Activated CD8-positive, alpha-beta T cell treated with anti-CD3 and anti-CD28 coated beads for 36 hours (primary cell): ENCODE measurements around the gene CDK5RAP3. TPM values are rescaled to one million over a fixed set of nuclear protein-coding genes. Genes with fewer than 3 reads are reported as not detected.

Source experiments
- ATAC-seq: fragments of 200-7000 bp; cut with Tn5 transposase; one replicate; pipeline ENCODE4 v1.10.0; 2021; ENCODE audit warnings: mild to moderate bottlenecking, moderate library complexity
- CTCF ChIA-PET: fragments of 350-600 bp; sonication (Branson Sonifier 250); formaldehyde crosslinking; loops from one replicate; lab custom pipeline; 2021; ENCODE audit warnings: antibody characterized with exemption; lab: Charles Lee
- POLR2A ChIA-PET: fragments of 350-600 bp; sonication (Branson Sonifier 250); formaldehyde crosslinking; loops from one replicate; lab custom pipeline; 2021; ENCODE audit warnings: antibody characterized with exemption; lab: Charles Lee
- DNase-seq: peaks from one replicate; pipeline ENCODE4 v3.0.0-alpha.2; 2020
- H3K27ac Mint-ChIP-seq: one replicate; pipeline ENCODE4 v1.8.0; 2021; ENCODE audit warnings: mild to moderate bottlenecking, mixed read lengths
- H3K27me3 Mint-ChIP-seq: one replicate; pipeline ENCODE4 v1.8.0; 2021; ENCODE audit warnings: mixed read lengths
- H3K36me3 Mint-ChIP-seq: one replicate; pipeline ENCODE4 v1.8.0; 2021; ENCODE audit warnings: low read depth, mixed read lengths
- H3K4me1 Mint-ChIP-seq: one replicate; pipeline ENCODE4 v1.8.0; 2021; ENCODE audit warnings: low read depth, mixed read lengths
- H3K4me3 Mint-ChIP-seq: one replicate; pipeline ENCODE4 v1.8.0; 2021; ENCODE audit warnings: mild to moderate bottlenecking, moderate library complexity, mixed read lengths
- H3K9me3 Mint-ChIP-seq: one replicate; pipeline ENCODE4 v1.8.0; 2021; ENCODE audit warnings: mixed read lengths
- CTCF ChIP-seq: fragments of 200-600 bp; IDR thresholded peaks from one replicate; pipeline ENCODE4 v1.8.0; 2022; ENCODE audit warnings: antibody characterized with exemption, mild to moderate bottlenecking
- intact Hi-C: fragments of 100-400 bp; cut with micrococcal nuclease; formaldehyde crosslinking; loops from one replicate; pipeline ENCODE4 v1.10.0; 2022
- total RNA-seq, 2 experiments: library from RNA; stranded (reverse); gene quantifications; one replicate each; pipeline ENCODE4 v1.2.3, GENCODE V29; 2021

The CDK5RAP3 gene
- total RNA-seq, 2 experiments from 2014 or later = 161 to 171 TPM

- H3K27me3 Mint-ChIP-seq = no peaks in the 10 kb centered on the region
- H3K4me3 Mint-ChIP-seq = no peak overlapping the region
- ATAC-seq (no peak), DNase-seq (no peak)
- CTCF ChIA-PET = interaction anchor here (3.2 to 4.4 kb wide), 2 partner anchors 11 to 19 kb away, joined by 12 to 19 read pairs; partner anchors contain the start of gene CDK5RAP3
- H3K27ac Mint-ChIP-seq = no peak overlapping the region
- POLR2A ChIA-PET = interaction anchor here (0.9 kb wide), 1 partner anchor 24 kb away, joined by 3 read pairs; no protein-coding TSS in a partner anchor
- H3K9me3 Mint-ChIP-seq = no peaks in the 10 kb centered on the region
- intact Hi-C loops = no loop called here
- H3K36me3 Mint-ChIP-seq = peaks cover 2% of the 10 kb centered on the region
- H3K4me1 Mint-ChIP-seq = no peaks in the 10 kb centered on the region
- no peak for TF ChIP-seq CTCF
These were observed 18.2 kb downstream of the CDK5RAP3 start for GRCh38 chr17:47989159-47989558.

DNA sequence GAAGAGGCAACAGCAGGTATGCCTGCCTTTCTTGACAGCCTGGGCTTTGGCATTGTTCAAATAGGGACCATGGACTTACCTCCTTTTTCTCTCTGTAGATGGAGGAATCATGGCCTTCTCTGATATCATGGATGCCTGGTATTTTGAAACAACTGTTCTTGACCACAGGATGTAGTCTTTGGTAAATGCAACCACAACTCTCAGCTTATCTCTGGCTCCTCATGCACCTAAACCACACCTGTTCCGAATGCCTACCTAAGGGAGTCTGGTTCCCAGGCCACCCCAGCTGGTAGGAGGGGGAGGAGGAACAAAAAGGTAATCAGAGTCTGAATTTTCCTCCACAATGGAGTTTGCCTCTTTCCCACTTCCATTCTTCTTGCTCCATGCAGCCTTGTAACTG is 18.8 kb downstream of the CDK5RAP3 start:
- ATAC-seq (no peak), DNase-seq (no peak)
- Mint-ChIP-seq H3K4me3 (no peak overlapping the region), H3K9me3 (no peaks in the 10 kb centered on the region), H3K27me3 (no peaks in the 10 kb centered on the region), H3K36me3 (peaks cover 2% of the 10 kb centered on the region), H3K27ac (no peak overlapping the region), H3K4me1 (no peaks in the 10 kb centered on the region)
- no peak for TF ChIP-seq CTCF
- ChIA-PET CTCF (interaction anchor here (3.2 to 4.4 kb wide), 2 partner anchors 11 to 19 kb away, joined by 12 to 19 read pairs; partner anchors contain the start of gene CDK5RAP3), POLR2A (interaction anchor here (0.6 to 0.9 kb wide), 2 partner anchors 20 to 24 kb away, joined by 3 read pairs; no protein-coding TSS in a partner anchor)
- intact Hi-C loops = no loop called here

DNA sequence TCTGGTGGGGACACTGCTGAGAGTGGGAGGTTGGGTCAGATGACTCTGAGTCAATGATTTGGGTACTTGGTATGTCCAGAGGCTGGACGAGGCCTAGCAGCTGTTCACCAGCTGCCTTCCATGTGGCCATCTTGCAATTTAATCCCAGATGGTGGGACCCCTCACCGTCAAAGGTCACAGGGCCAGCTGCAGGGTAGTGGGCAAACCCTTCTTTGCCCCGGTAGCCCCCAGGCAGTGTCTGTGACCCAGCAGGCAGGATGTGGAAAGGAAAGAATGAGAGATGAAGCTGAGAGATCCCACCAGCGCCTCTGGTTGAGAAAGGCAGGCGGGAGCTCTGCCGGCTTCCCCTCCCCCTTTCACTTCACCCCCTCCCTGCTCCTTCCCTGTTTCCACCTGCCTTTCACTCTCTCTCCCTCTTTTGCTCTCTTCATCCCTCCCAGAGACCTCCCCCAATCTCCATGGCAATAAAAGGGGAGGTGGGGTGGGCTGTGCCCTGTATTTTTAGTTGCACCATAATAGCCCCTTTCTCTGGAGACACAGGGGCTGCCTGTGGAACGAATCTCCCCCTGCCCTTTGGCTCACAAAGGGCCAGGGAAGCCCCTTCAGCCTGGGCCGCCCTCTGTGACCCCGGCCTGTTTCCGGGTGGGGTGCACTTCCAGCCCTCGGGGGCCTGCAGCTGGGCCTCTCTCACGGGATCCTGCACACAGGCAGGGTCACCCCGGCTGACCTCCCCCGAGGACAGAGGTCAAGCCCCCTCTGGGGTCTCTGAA is 20.2 kb downstream of the CDK5RAP3 start:
- ChIA-PET CTCF (interaction anchor here (1.2 kb wide), 1 partner anchor 45 kb away, joined by 4 read pairs; no protein-coding TSS in a partner anchor), POLR2A (interaction anchor here (0.7 kb wide), 1 partner anchor 82 kb away, joined by 3 read pairs; no protein-coding TSS in a partner anchor)
- H3K27me3 Mint-ChIP-seq = no peaks in the 10 kb centered on the region
- ATAC-seq = no peak
- DNase-seq = no peak
- H3K27ac Mint-ChIP-seq = no peak overlapping the region
- no peaks in the 10 kb centered on the region for H3K36me3 Mint-ChIP-seq
- TF ChIP-seq CTCF = no peak
- intact Hi-C loops = no loop called here
- H3K4me3 Mint-ChIP-seq = no peak overlapping the region
- H3K4me1 Mint-ChIP-seq = no peaks in the 10 kb centered on the region
- no peaks in the 10 kb centered on the region for H3K9me3 Mint-ChIP-seq

DNA sequence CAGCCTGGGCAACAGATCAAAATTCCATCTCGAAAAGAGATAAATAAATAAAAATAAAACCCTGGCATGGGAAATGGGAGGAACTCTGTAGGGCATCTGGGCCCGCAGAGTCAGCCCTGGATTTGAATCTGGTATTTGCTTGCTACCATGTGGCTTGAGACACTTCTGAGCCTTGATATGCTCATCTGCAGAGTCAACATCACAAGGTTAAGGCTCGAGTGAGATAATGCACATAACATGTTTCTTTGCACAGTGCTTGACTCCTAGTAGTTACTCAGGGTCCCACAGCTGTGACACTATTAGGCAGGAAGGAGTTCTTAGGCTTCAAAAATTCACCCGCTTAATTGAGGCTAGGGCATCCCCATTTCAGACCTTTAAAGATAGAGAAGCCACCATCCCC is 21.3 kb downstream of the CDK5RAP3 start:
- CTCF ChIA-PET = no interaction called here

More for the DNA sequence above, 21.3 kb downstream of the CDK5RAP3 start:
- DNase-seq = no peak
- Mint-ChIP-seq H3K4me1 (no peaks in the 10 kb centered on the region), H3K27ac (no peak overlapping the region), H3K9me3 (no peaks in the 10 kb centered on the region), H3K4me3 (no peak overlapping the region), H3K36me3 (no peaks in the 10 kb centered on the region), H3K27me3 (peaks cover 2% of the 10 kb centered on the region)
- no peak for ATAC-seq
- POLR2A ChIA-PET = no interaction called here
- no peak for TF ChIP-seq CTCF
- intact Hi-C loops = no loop called here
